GM12878 (cell line): ENCODE data around the gene LRRN1. TPM values are rescaled to one million over a fixed set of nuclear protein-coding genes. Genes with fewer than 3 reads are reported as not detected.

Source experiments
- ATAC-seq: fragments of 200-7000 bp; cut with Tn5 transposase; 3 replicates; pipeline ENCODE4 v1.9.1; 2020; ENCODE audit warnings: mild to moderate bottlenecking, moderate library complexity
- BruUV-seq: library from RNA; stranded (reverse); fragments of 400-500 nt; replicated peaks from 2 replicates; lab custom pipeline; 2021; lab: Mats Ljungman, UMichigan
- CTCF ChIA-PET: fragments of 300-600 bp; sonication (Branson Sonifier 250); formaldehyde crosslinking; extraction: SDS; loops from one replicate; lab custom pipeline; 2021; ENCODE audit warnings: inconsistent platforms; lab: Yijun Ruan, JAX
- POLR2A ChIA-PET: fragments of 350-600 bp; formaldehyde crosslinking; extraction: SDS; loops from one replicate; lab custom pipeline; 2021; ENCODE audit warnings: inconsistent platforms; lab: Charles Lee
- RAD21 ChIA-PET: fragments of 300-600 bp; sonication (Branson Sonifier 250); formaldehyde crosslinking; loops from one replicate; lab custom pipeline; 2023; ENCODE audit warnings: antibody characterized with exemption; ENCODE audit not compliant: unreplicated experiment; lab: Charles Lee
- SMC1A ChIA-PET: fragments of 300-600 bp; sonication (Branson Sonifier 250); formaldehyde crosslinking; loops from one replicate; lab custom pipeline; 2023; ENCODE audit not compliant: unreplicated experiment, uncharacterized antibody; lab: Charles Lee
- DNase-seq: peaks from one replicate; pipeline ENCODE4 v3.0.0-alpha.2; 2011; ENCODE audit warnings: low read depth, low spot score
- FAIRE-seq: peaks from 3 replicates; lab custom pipeline; 2011; peaks lifted over from hg19 to GRCh38; lab: Jason Lieb, UNC
- H2AFZ ChIP-seq: 2 replicates; pipeline ENCODE4 v1.6.0; 2011; ENCODE audit warnings: low read depth, low read length, control low read depth; ENCODE audit not compliant: control insufficient read depth
- H3K27ac ChIP-seq: 2 replicates; pipeline ENCODE4 v1.5.1; 2011; ENCODE audit warnings: control low read depth; ENCODE audit not compliant: control insufficient read depth, insufficient read depth
- H3K27me3 ChIP-seq, 2 experiments: replicated peaks in 1 of 2; 2 replicates each; pipeline versions ENCODE4 v1.6.0 to v1.6.1; 2011; ENCODE audit warnings: low read length in 1 of 2; ENCODE audit not compliant: control insufficient read depth in 2 of 2, insufficient read depth in 2 of 2
- H3K36me3 ChIP-seq, 2 experiments: 2 replicates each; pipeline ENCODE4 v1.5.1; 2011; ENCODE audit warnings: low read length in 1 of 2; ENCODE audit not compliant: control insufficient read depth in 2 of 2, insufficient read depth in 2 of 2
- H3K4me1 ChIP-seq: 2 replicates; pipeline ENCODE4 v1.6.1; 2011; ENCODE audit warnings: mild to moderate bottlenecking, low read length, moderate library complexity, mixed read lengths; ENCODE audit not compliant: control insufficient read depth, insufficient read depth
- H3K4me2 ChIP-seq: 2 replicates; pipeline ENCODE4 v1.6.0; 2011; ENCODE audit warnings: control low read depth; ENCODE audit not compliant: control insufficient read depth, insufficient read depth
- H3K4me3 ChIP-seq: fragments of 200-600 bp; sonication (generic); 2 replicates; pipeline ENCODE4 v1.5.1; 2016
- H3K79me2 ChIP-seq: 2 replicates; pipeline ENCODE4 v1.6.0; 2011; ENCODE audit warnings: low read length; ENCODE audit not compliant: control insufficient read depth, insufficient read depth
- H3K9ac ChIP-seq: 2 replicates; pipeline ENCODE4 v1.8.0; 2011; ENCODE audit warnings: low read length, control low read depth, mixed read lengths; ENCODE audit not compliant: control insufficient read depth, insufficient read depth
- H3K9me3 ChIP-seq: replicated peaks from 3 replicates; pipeline ENCODE4 v1.5.1; 2011; ENCODE audit warnings: mild to moderate bottlenecking, low read length; ENCODE audit not compliant: control insufficient read depth, insufficient read depth
- H4K20me1 ChIP-seq: 2 replicates; pipeline ENCODE4 v1.6.0; 2011; ENCODE audit not compliant: control insufficient read depth, insufficient read depth
- ATF7 ChIP-seq: fragments of 450-650 bp; IDR thresholded peaks from 2 replicates; pipeline ENCODE4 v1.6.1; 2016; ENCODE audit warnings: low read depth, mild to moderate bottlenecking
- ZNF384 ChIP-seq: IDR thresholded peaks from 2 replicates; pipeline ENCODE4 v1.6.1; 2012; ENCODE audit warnings: low read depth, mild to moderate bottlenecking, low read length, improper control_type of control experiment, borderline replicate concordance
- ZZZ3 ChIP-seq: IDR thresholded peaks from 2 replicates; pipeline ENCODE4 v1.6.1; 2011; ENCODE audit warnings: low read depth; ENCODE audit not compliant: control insufficient read depth, insufficient read length
- WGBS: methylation state at CpG from one replicate; pipeline ENCODE4 v1.1.6; 2016; ENCODE audit warnings: low lambda C conversion rate; ENCODE audit not compliant: insufficient replicate concordance, insufficient coverage; ENCODE audit errors: missing lambda C conversion rate; 5-methylcytosine and 5-hydroxymethylcytosine counted together
- in situ Hi-C: fragments of 300-500 bp; cut with MboI; formaldehyde crosslinking; loops from 9 replicates; pipeline ENCODE4 v1.14.3; 2018; ENCODE audit warnings: mixed read lengths
- intact Hi-C: fragments of 100-400 bp; cut with micrococcal nuclease; formaldehyde crosslinking; loops from one replicate; pipeline ENCODE4 v1.14.2; 2022; ENCODE audit not compliant: unreplicated experiment
- polyA plus RNA-seq, 11 experiments: library from polyadenylated mRNA; depleted of rRNA in 4 of 11; unstranded in 6 of 11; stranded (reverse) in 5 of 11; fragments of >200 nt; fragmentation: Nextera tagmentation in 4 of 11; fragmentation: Illumina TruSeq in 1 of 11; extraction: Ambion mirVana in 4 of 11; extraction: Trizol in 1 of 11; gene quantifications; 1 replicate in 1 of 11; 2 replicates in 10 of 11; pipeline versions ENCODE4 v1.2.1 to v1.2.3, GENCODE V29; 2011 to 2016; ENCODE audit warnings: inconsistent platforms in 2 of 11, missing spikeins in 2 of 11, low read depth in 1 of 11
- total RNA-seq, 4 experiments: library from RNA; depleted of rRNA in 3 of 4; stranded (reverse); fragments of >200 nt in 3 of 4; fragmentation: Illumina TruSeq in 1 of 4; extraction: Trizol in 1 of 4; gene quantifications; 2 replicates each; pipeline versions ENCODE4 v1.2.1 to v1.2.3, GENCODE V29; 2013 to 2021
- TF ChIP-seq, protein P1 (sequence below): fragments of 450-650 bp; IDR thresholded peaks from 2 replicates; pipeline ENCODE4 v1.6.1; 2017; ENCODE audit warnings: mild to moderate bottlenecking
- TF ChIP-seq, protein P2 (sequence below): fragments of 450-650 bp; IDR thresholded peaks from 2 replicates; pipeline ENCODE4 v1.6.1; 2017; ENCODE audit warnings: borderline replicate concordance

The LRRN1 gene
- total and polyA plus RNA-seq, 10 of the 15 experiments (the other 5 are each of a cell fraction or from before 2014, with no cell fraction given): 0.01 to 0.04 TPM; not detected in 8

DNA sequence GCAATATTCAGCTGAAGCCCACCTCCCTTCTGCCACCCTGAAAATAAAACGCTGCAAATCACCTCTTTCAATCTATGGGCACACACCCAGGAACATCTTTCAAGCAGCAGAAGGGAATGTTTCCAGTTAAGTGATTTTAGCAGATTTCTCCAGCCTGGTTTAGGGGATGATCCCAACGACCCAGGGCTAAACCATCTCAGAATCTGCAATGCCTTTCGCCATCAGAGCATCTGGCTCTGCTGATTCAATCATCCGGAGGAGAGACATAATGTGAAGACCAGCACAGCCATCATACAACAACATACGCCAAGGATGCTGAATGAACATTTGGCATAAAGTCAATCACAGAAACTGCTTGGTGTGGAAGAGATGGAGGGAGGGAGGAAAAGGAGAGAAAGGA, 15.5 kb upstream of the LRRN1 start:
- POLR2A ChIA-PET: no interaction called here
- H3K27ac ChIP-seq: no peak overlapping the region
- no peaks in the 10 kb centered on the region for H3K9me3 ChIP-seq
- no peaks in the 10 kb centered on the region for H3K4me1 ChIP-seq
- RAD21 ChIA-PET: no interaction called here
- SMC1A ChIA-PET: no interaction called here
- TF ChIP-seq ATF7 (no peak), ZZZ3 (no peak), ZNF384 (no peak)
- TF ChIP-seq, protein P1, sequence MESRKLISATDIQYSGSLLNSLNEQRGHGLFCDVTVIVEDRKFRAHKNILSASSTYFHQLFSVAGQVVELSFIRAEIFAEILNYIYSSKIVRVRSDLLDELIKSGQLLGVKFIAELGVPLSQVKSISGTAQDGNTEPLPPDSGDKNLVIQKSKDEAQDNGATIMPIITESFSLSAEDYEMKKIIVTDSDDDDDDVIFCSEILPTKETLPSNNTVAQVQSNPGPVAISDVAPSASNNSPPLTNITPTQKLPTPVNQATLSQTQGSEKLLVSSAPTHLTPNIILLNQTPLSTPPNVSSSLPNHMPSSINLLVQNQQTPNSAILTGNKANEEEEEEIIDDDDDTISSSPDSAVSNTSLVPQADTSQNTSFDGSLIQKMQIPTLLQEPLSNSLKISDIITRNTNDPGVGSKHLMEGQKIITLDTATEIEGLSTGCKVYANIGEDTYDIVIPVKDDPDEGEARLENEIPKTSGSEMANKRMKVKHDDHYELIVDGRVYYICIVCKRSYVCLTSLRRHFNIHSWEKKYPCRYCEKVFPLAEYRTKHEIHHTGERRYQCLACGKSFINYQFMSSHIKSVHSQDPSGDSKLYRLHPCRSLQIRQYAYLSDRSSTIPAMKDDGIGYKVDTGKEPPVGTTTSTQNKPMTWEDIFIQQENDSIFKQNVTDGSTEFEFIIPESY: no peak
- TF ChIP-seq, protein P2, sequence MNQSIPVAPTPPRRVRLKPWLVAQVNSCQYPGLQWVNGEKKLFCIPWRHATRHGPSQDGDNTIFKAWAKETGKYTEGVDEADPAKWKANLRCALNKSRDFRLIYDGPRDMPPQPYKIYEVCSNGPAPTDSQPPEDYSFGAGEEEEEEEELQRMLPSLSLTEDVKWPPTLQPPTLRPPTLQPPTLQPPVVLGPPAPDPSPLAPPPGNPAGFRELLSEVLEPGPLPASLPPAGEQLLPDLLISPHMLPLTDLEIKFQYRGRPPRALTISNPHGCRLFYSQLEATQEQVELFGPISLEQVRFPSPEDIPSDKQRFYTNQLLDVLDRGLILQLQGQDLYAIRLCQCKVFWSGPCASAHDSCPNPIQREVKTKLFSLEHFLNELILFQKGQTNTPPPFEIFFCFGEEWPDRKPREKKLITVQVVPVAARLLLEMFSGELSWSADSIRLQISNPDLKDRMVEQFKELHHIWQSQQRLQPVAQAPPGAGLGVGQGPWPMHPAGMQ: no peak
- no peaks in the 10 kb centered on the region for H3K36me3 ChIP-seq
- H3K4me3 ChIP-seq: no peak overlapping the region
- H2AFZ ChIP-seq: no peak overlapping the region
- no peaks in the 10 kb centered on the region for H3K79me2 ChIP-seq
- H3K4me2 ChIP-seq: no peak overlapping the region
- intact Hi-C loops: no loop called here
- H3K9ac ChIP-seq: no peak overlapping the region
- DNase-seq: no peak
- in situ Hi-C loops: no loop called here
- WGBS: 35% methylated on average over 5 of the region's 5 CpGs
- no peak for FAIRE-seq
- BruUV-seq: no TSS peak
- no peak for ATAC-seq
- CTCF ChIA-PET: no interaction called here
- no peaks in the 10 kb centered on the region for H3K27me3 ChIP-seq
- no peaks in the 10 kb centered on the region for H4K20me1 ChIP-seq
